Endothelial cell (in vitro differentiated cells): ENCODE data around the gene TBCK. TPM values are rescaled to one million over a fixed set of nuclear protein-coding genes. Genes with fewer than 3 reads are reported as not detected.

Experiments
- DNase-seq: peaks from one replicate; pipeline ENCODE4 v3.0.0; 2021; ENCODE audit warnings: low spot score
- H3K27ac Mint-ChIP-seq: one replicate; pipeline ENCODE4 v1.8.0; 2021; ENCODE audit warnings: mixed read lengths, inconsistent platforms; ENCODE audit not compliant: unreplicated experiment
- H3K27me3 Mint-ChIP-seq: one replicate; pipeline ENCODE4 v1.8.0; 2021; ENCODE audit warnings: mild to moderate bottlenecking, moderate library complexity, mixed read lengths, inconsistent platforms; ENCODE audit not compliant: unreplicated experiment
- H3K36me3 Mint-ChIP-seq: one replicate; pipeline ENCODE4 v1.8.0; 2021; ENCODE audit warnings: mild to moderate bottlenecking, low read depth, mixed read lengths, inconsistent platforms; ENCODE audit not compliant: unreplicated experiment
- H3K4me1 Mint-ChIP-seq: one replicate; pipeline ENCODE4 v1.8.0; 2021; ENCODE audit warnings: mild to moderate bottlenecking, mixed read lengths, inconsistent platforms; ENCODE audit not compliant: unreplicated experiment
- H3K4me3 Mint-ChIP-seq: one replicate; pipeline ENCODE4 v1.8.0; 2021; ENCODE audit warnings: mild to moderate bottlenecking, mixed read lengths, inconsistent platforms; ENCODE audit not compliant: unreplicated experiment
- H3K9me3 Mint-ChIP-seq: one replicate; pipeline ENCODE4 v1.8.0; 2021; ENCODE audit warnings: mixed read lengths, inconsistent platforms; ENCODE audit not compliant: unreplicated experiment
- CTCF ChIP-seq: fragments of 200-600 bp; sonication (generic); IDR thresholded peaks from one replicate; pipeline ENCODE4 v1.5.0; 2021; ENCODE audit warnings: antibody characterized with exemption; ENCODE audit not compliant: unreplicated experiment
- total RNA-seq: library from RNA; stranded (reverse); fragmentation: NEBNext Ultra II Directional; extraction: Animal tissue kit (Norgen Biotek cat#: 25700); gene quantifications from one replicate; pipeline ENCODE4 v1.2.1, GENCODE V29; 2021; ENCODE audit not compliant: unreplicated experiment

Gene TBCK
- total RNA-seq, 1 donor from 2014 or later: 48.6 TPM

- H3K27me3 Mint-ChIP-seq: no peaks in the 10 kb centered on the region
- no peak overlapping the region for H3K4me3 Mint-ChIP-seq
- no peaks in the 10 kb centered on the region for H3K9me3 Mint-ChIP-seq
- no peaks in the 10 kb centered on the region for H3K4me1 Mint-ChIP-seq
- peaks cover 9% of the 10 kb centered on the region for H3K36me3 Mint-ChIP-seq
- DNase-seq: no peak
- no peak for TF ChIP-seq CTCF
- no peak overlapping the region for H3K27ac Mint-ChIP-seq
Measured at GRCh38 chr4:106344647-106344970, 28.6 kb upstream of the TBCK start.

GRCh38 chr4:106343865-106344646 lies 28.0 kb upstream of the TBCK start:
- H3K36me3 Mint-ChIP-seq: peaks cover 13% of the 10 kb centered on the region
- H3K9me3 Mint-ChIP-seq: no peaks in the 10 kb centered on the region
- H3K4me1 Mint-ChIP-seq: no peaks in the 10 kb centered on the region
- no peak for DNase-seq
- H3K4me3 Mint-ChIP-seq: no peak overlapping the region
- no peak overlapping the region for H3K27ac Mint-ChIP-seq
- H3K27me3 Mint-ChIP-seq: no peaks in the 10 kb centered on the region
- TF ChIP-seq CTCF: no peak

GRCh38 chr4:106340774-106341173 lies 24.8 kb upstream of the TBCK start:
- no peaks in the 10 kb centered on the region for H3K27me3 Mint-ChIP-seq
- peaks cover 35% of the 10 kb centered on the region for H3K36me3 Mint-ChIP-seq
- no peak for TF ChIP-seq CTCF
- DNase-seq: no peak
- no peaks in the 10 kb centered on the region for H3K9me3 Mint-ChIP-seq
- no peaks in the 10 kb centered on the region for H3K4me1 Mint-ChIP-seq
- no peak overlapping the region for H3K27ac Mint-ChIP-seq
- H3K4me3 Mint-ChIP-seq: no peak overlapping the region

- H3K36me3 Mint-ChIP-seq: peaks cover 35% of the 10 kb centered on the region
- no peak overlapping the region for H3K27ac Mint-ChIP-seq
Measured at GRCh38 chr4:106339431-106339830, 23.4 kb upstream of the TBCK start.

More at GRCh38 chr4:106339431-106339830, 23.4 kb upstream of the TBCK start:
- H3K4me1 Mint-ChIP-seq: no peaks in the 10 kb centered on the region
- no peak for DNase-seq
- no peaks in the 10 kb centered on the region for H3K9me3 Mint-ChIP-seq
- TF ChIP-seq CTCF: no peak
- peak overlapping the region; percentile 9 for H3K4me3 Mint-ChIP-seq
- no peaks in the 10 kb centered on the region for H3K27me3 Mint-ChIP-seq
